GM10847 (cell line): Measurements from ENCODE around the gene OR52A1.

Experiments used
- POLR2A ChIP-seq: IDR thresholded peaks from 2 replicates; pipeline ENCODE4 v1.6.1; 2011; ENCODE audit not compliant: insufficient read length; ENCODE audit errors: extremely low read depth

The OR52A1 gene

GRCh38 chr11:5137014-5137413 is 17.5 kb downstream of the OR52A1 start:
- no peak for TF ChIP-seq POLR2A

GRCh38 chr11:5136261-5136660 is 18.3 kb downstream of the OR52A1 start:
- TF ChIP-seq POLR2A: no peak

- no peak for TF ChIP-seq POLR2A
Measured at GRCh38 chr11:5131584-5132335, 22.8 kb downstream of the OR52A1 start.

- no peak for TF ChIP-seq POLR2A
Measured at GRCh38 chr11:5129457-5129877, 25.1 kb downstream of the OR52A1 start.

GRCh38 chr11:5124891-5125620 is 29.5 kb downstream of the OR52A1 start:
- no peak for TF ChIP-seq POLR2A

GRCh38 chr11:5123802-5124521 is 30.6 kb downstream of the OR52A1 start:
- no peak for TF ChIP-seq POLR2A

- no peak for TF ChIP-seq POLR2A
Measured at GRCh38 chr11:5118893-5119292, 35.7 kb downstream of the OR52A1 start.

- TF ChIP-seq POLR2A: no peak
Measured at GRCh38 chr11:5117588-5117987, 37.0 kb downstream of the OR52A1 start.

GRCh38 chr11:5115339-5115738 is 39.2 kb downstream of the OR52A1 start:
- no peak for TF ChIP-seq POLR2A

- TF ChIP-seq POLR2A: no peak
Measured at GRCh38 chr11:5107285-5107684, 47.3 kb downstream of the OR52A1 start.

GRCh38 chr11:5103066-5103465 is 51.5 kb downstream of the OR52A1 start:
- TF ChIP-seq POLR2A: no peak

GRCh38 chr11:5102246-5102645 is 52.3 kb downstream of the OR52A1 start:
- no peak for TF ChIP-seq POLR2A

- TF ChIP-seq POLR2A: no peak
Measured at GRCh38 chr11:5096011-5096410, 58.5 kb downstream of the OR52A1 start.
